K562 (cell line): ENCODE data around the gene RASSF3. TPM values are rescaled to one million over a fixed set of nuclear protein-coding genes. Genes with fewer than 3 reads are reported as not detected.

ENCODE experiments used
- ATAC-seq: fragments of 200-7000 bp; cut with Tn5 transposase; 3 replicates; pipeline ENCODE4 v1.9.1; 2020; ENCODE audit warnings: moderate library complexity
- BruUV-seq: library from RNA; stranded (reverse); fragments of 400-500 nt; replicated peaks from 2 replicates; lab custom pipeline; 2021; lab: Mats Ljungman, UMichigan
- CTCF ChIA-PET: fragments of 300-600 bp; formaldehyde crosslinking; extraction: SDS; loops from one replicate; lab custom pipeline; 2021; ENCODE audit warnings: low intra/inter-chr PET ratio; lab: Yijun Ruan, JAX
- POLR2A ChIA-PET: fragments of 300-600, 350-650 bp; sonication (Branson Sonifier 250); formaldehyde crosslinking; extraction: SDS; loops from one replicate; lab custom pipeline; 2021; ENCODE audit warnings: antibody characterized with exemption, inconsistent platforms; lab: Yijun Ruan, JAX
- DNase-seq, 4 experiments: peaks; one replicate each; pipeline versions ENCODE4 v3.0.0 to v3.0.0-alpha.2; 2011 to 2018; ENCODE audit warnings: low spot score in 3 of 4, mixed read lengths in 3 of 4; ENCODE audit errors: extremely low read depth in 1 of 4
- FAIRE-seq: peaks from 2 replicates; lab custom pipeline; 2011; peaks lifted over from hg19 to GRCh38; lab: Jason Lieb, UNC
- H2AFZ ChIP-seq: 2 replicates; pipeline ENCODE4 v1.6.0; 2011; ENCODE audit warnings: low read depth, low read length, control low read depth, inconsistent platforms
- H3K27ac ChIP-seq: fragments of 200-600 bp; 3 replicates; pipeline ENCODE4 v1.8.0; 2011; ENCODE audit warnings: low read depth, mild to moderate bottlenecking, control low read depth, inconsistent platforms, low read length, moderate library complexity, mixed read lengths; ENCODE audit errors: extremely low read depth
- H3K27me3 ChIP-seq, 2 experiments: fragments of 300-600 bp in 1 of 2; 2 replicates in 1 of 2; 3 replicates in 1 of 2; pipeline versions ENCODE4 v1.6.0 to v1.8.0; 2011; ENCODE audit warnings: inconsistent platforms in 2 of 2, low read length in 2 of 2, mild to moderate bottlenecking in 1 of 2, mixed read lengths in 1 of 2, moderate library complexity in 1 of 2; ENCODE audit not compliant: control insufficient read depth in 2 of 2, insufficient read depth in 2 of 2
- H3K36me3 ChIP-seq: fragments of 300-600 bp; 3 replicates; pipeline ENCODE4 v1.8.0; 2011; ENCODE audit warnings: mild to moderate bottlenecking, low read length, inconsistent platforms; ENCODE audit not compliant: control insufficient read depth, insufficient read depth
- H3K4me1 ChIP-seq, 2 experiments: fragments of 200-600 bp in 1 of 2; replicated peaks in 1 of 2; 2 replicates in 1 of 2; 3 replicates in 1 of 2; pipeline versions ENCODE4 v1.5.1 to v1.8.0; 2011; ENCODE audit warnings: inconsistent platforms in 2 of 2, low read length in 2 of 2, mild to moderate bottlenecking in 1 of 2, mixed read lengths in 1 of 2, moderate library complexity in 1 of 2; ENCODE audit not compliant: control insufficient read depth in 2 of 2, insufficient read depth in 2 of 2
- H3K4me2 ChIP-seq: 2 replicates; pipeline ENCODE4 v1.6.1; 2011; ENCODE audit warnings: low read length, control low read depth, inconsistent platforms, mixed read lengths; ENCODE audit not compliant: insufficient read depth
- H3K4me3 ChIP-seq: fragments of 200-600 bp; sonication (generic), shearing (Covaris generic); 2 replicates; pipeline ENCODE4 v1.5.1; 2016; ENCODE audit warnings: control low read depth, inconsistent platforms
- H3K79me2 ChIP-seq: fragments of 200-600 bp; 3 replicates; pipeline ENCODE4 v1.8.0; 2011; ENCODE audit warnings: low read length, inconsistent platforms; ENCODE audit not compliant: control insufficient read depth, insufficient read depth
- H3K9ac ChIP-seq, 2 experiments: 2 replicates each; pipeline versions ENCODE4 v1.6.0 to v1.6.1; 2011; ENCODE audit warnings: low read depth in 2 of 2, low read length in 2 of 2, control low read depth in 1 of 2, inconsistent platforms in 1 of 2, mild to moderate bottlenecking in 1 of 2, mixed read lengths in 1 of 2; ENCODE audit not compliant: insufficient read depth in 1 of 2
- H3K9me1 ChIP-seq: one replicate; pipeline ENCODE4 v1.6.0; 2011; ENCODE audit warnings: inconsistent platforms, mild to moderate bottlenecking, low read length, moderate library complexity; ENCODE audit not compliant: control insufficient read depth, insufficient read depth
- H3K9me3 ChIP-seq: replicated peaks from 2 replicates; pipeline ENCODE4 v1.5.1; 2011; ENCODE audit warnings: low read depth, low read length, inconsistent platforms; ENCODE audit not compliant: control insufficient read depth, insufficient read depth
- H4K20me1 ChIP-seq: replicated peaks from 2 replicates; pipeline ENCODE4 v1.6.1; 2011; ENCODE audit warnings: low read length, inconsistent platforms, mixed read lengths; ENCODE audit not compliant: control insufficient read depth, insufficient read depth
- CXXC5 ChIP-seq: fragments of 250-450 bp; sonication (Bioruptor Pico); IDR thresholded peaks from 2 replicates; pipeline ENCODE4 v1.8.0; 2022; ENCODE audit warnings: inconsistent platforms, mild to moderate bottlenecking, moderate library complexity
- ETV6 ChIP-seq, 3 experiments: fragments of 150-350 bp in 1 of 3; sonication (generic) in 1 of 3; formaldehyde crosslinking in 1 of 3; IDR thresholded peaks; 2 replicates each; pipeline versions ENCODE4 v1.6.1 to v1.8.0; 2014 to 2022; ENCODE audit warnings: borderline replicate concordance in 2 of 3, low read depth in 2 of 3, antibody characterized with exemption in 1 of 3, low read length in 1 of 3, mild to moderate bottlenecking in 1 of 3, missing genetic modification reagents in 1 of 3
- MGA ChIP-seq: fragments of 450-650 bp; IDR thresholded peaks from 2 replicates; pipeline ENCODE4 v1.6.1; 2016; ENCODE audit warnings: mild to moderate bottlenecking, moderate library complexity
- NR0B1 ChIP-seq: fragments of 450-650 bp; IDR thresholded peaks from one replicate; pipeline ENCODE4 v1.6.1; 2018; ENCODE audit warnings: mild to moderate bottlenecking, moderate library complexity; ENCODE audit not compliant: partially characterized antibody
- PTRF ChIP-seq: fragments of 450-650 bp; IDR thresholded peaks from 2 replicates; pipeline ENCODE4 v1.6.1; 2016; ENCODE audit warnings: mild to moderate bottlenecking, missing genetic modification characterization, missing compliant biosample characterization
- ZBTB26 ChIP-seq: fragments of 450-650 bp; formaldehyde crosslinking; IDR thresholded peaks from 2 replicates; pipeline ENCODE4 v1.4.0; 2022; ENCODE audit warnings: missing genetic modification characterization
- WGBS: fragments of 100-300 bp; shearing (Covaris generic); methylation state at CpG from one replicate; pipeline ENCODE4 v1.1.6; 2016; ENCODE audit warnings: low coverage, mixed read lengths; ENCODE audit not compliant: insufficient coverage; ENCODE audit errors: missing lambda C conversion rate; 5-methylcytosine and 5-hydroxymethylcytosine counted together
- in situ Hi-C: fragments of 300-500 bp; cut with MboI; formaldehyde crosslinking; loops from 4 replicates; pipeline ENCODE4 v1.15.0; 2018; ENCODE audit warnings: inconsistent platforms, mixed read lengths
- intact Hi-C: fragments of 100-400 bp; cut with micrococcal nuclease; formaldehyde crosslinking; loops from 2 replicates; pipeline ENCODE4 v1.14.2; 2022
- polyA plus RNA-seq, 8 experiments: library from polyadenylated mRNA; depleted of rRNA in 4 of 8; stranded (reverse) in 5 of 8; unstranded in 3 of 8; fragments of >200 nt; fragmentation: Nextera tagmentation in 2 of 8; fragmentation: Illumina TruSeq in 1 of 8; extraction: Ambion mirVana in 2 of 8; extraction: Trizol in 1 of 8; gene quantifications; 2 replicates each; pipeline versions ENCODE4 v1.2.1 to v1.2.3, GENCODE V29; 2011 to 2014; ENCODE audit warnings: inconsistent platforms in 1 of 8, missing spikeins in 1 of 8
- total RNA-seq, 7 experiments: library from RNA; depleted of rRNA in 6 of 7; stranded (reverse); fragments of >200 nt in 6 of 7; fragmentation: Illumina TruSeq in 2 of 7; extraction: Trizol in 2 of 7; gene quantifications; 2 replicates each; pipeline versions ENCODE4 v1.2.1 to v1.2.3, GENCODE V29; 2011 to 2021; ENCODE audit warnings: low replicate concordance in 1 of 7

RASSF3 gene
- total and polyA plus RNA-seq, 9 of the 15 experiments (the other 6 are each of a cell fraction or from before 2014, with no cell fraction given): 3.7 to 39.2 (median 20.2) TPM

GRCh38 chr12:64706857-64707256 lies 96.6 kb downstream of the RASSF3 start:
- WGBS: 46% methylated on average over 3 of the region's 5 CpGs
- H3K27ac ChIP-seq: no peak overlapping the region
- H3K4me1 ChIP-seq: no peaks in the 10 kb centered on the region
- 0 out of 3 replicates have a peak, but pooled peaks cover 4% of the 10 kb centered on the region for H3K36me3 ChIP-seq
- POLR2A ChIA-PET: interaction anchor here (1.2 to 1.7 kb wide), 2 partner anchors 9 to 14 kb away, joined by 4 to 6 read pairs; no protein-coding TSS in a partner anchor
- H3K27me3 ChIP-seq: no peaks in the 10 kb centered on the region
- CTCF ChIA-PET: no interaction called here
- H3K9me3 ChIP-seq: no peaks in the 10 kb centered on the region
- no TSS peak for BruUV-seq
- H3K9ac ChIP-seq: no peak overlapping the region
- no peak for DNase-seq
- ATAC-seq: no peak
- no peak overlapping the region for H2AFZ ChIP-seq
- FAIRE-seq: no peak
- no peak overlapping the region for H3K4me3 ChIP-seq
- H3K79me2 ChIP-seq: no peaks in the 10 kb centered on the region
- no peaks in the 10 kb centered on the region for H3K9me1 ChIP-seq
- H3K4me2 ChIP-seq: no peak overlapping the region
- in situ Hi-C loops (no loop called here), intact Hi-C loops (no loop called here)
- no peaks in the 10 kb centered on the region for H4K20me1 ChIP-seq
- TF ChIP-seq PTRF (tag) (no peak), ZBTB26 (CRISPR knock-in tag) (no peak), ETV6 (IDR thresholded peaks at IDR 0.05; ENCODE audit: borderline replicate concordance in 1 of 2, low read depth in 2 of 2, low read length in 1 of 2) (no peak), ETV6 (CRISPR knock-in tag; IDR thresholded peaks at IDR 0.05; ENCODE audit: borderline replicate concordance) (no peak), CXXC5 (CRISPR knock-in tag) (no peak), NR0B1 (no peak), MGA (no peak)
